WTC11 (cell line): ENCODE data around the gene GPC1. TPM values are rescaled to one million over a fixed set of nuclear protein-coding genes. Genes with fewer than 3 reads are reported as not detected.

Source experiments
- ATAC-seq: fragments of 200-7000 bp; cut with Tn5 transposase; 2 replicates; pipeline ENCODE4 v1.10.0; 2021; ENCODE audit warnings: mild to moderate bottlenecking, moderate library complexity
- CTCF ChIA-PET: fragments of 300-600 bp; sonication (Branson Sonifier 250); formaldehyde crosslinking; loops from one replicate; lab custom pipeline; 2021; ENCODE audit warnings: antibody characterized with exemption; lab: Charles Lee
- POLR2A ChIA-PET: fragments of 350-600 bp; sonication (Branson Sonifier 250); formaldehyde crosslinking; loops from one replicate; lab custom pipeline; 2021; ENCODE audit warnings: antibody characterized with exemption; lab: Charles Lee
- DNase-seq: peaks from one replicate; pipeline ENCODE4 v3.0.0; 2021; ENCODE audit warnings: low spot score
- H3K27ac Mint-ChIP-seq: 2 replicates; pipeline ENCODE4 v1.8.0; 2021; ENCODE audit warnings: mixed read lengths
- H3K27me3 Mint-ChIP-seq: 2 replicates; pipeline ENCODE4 v1.8.0; 2021; ENCODE audit warnings: low read depth, mild to moderate bottlenecking, moderate library complexity, mixed read lengths
- H3K36me3 Mint-ChIP-seq: 2 replicates; pipeline ENCODE4 v1.8.0; 2021; ENCODE audit warnings: mixed read lengths
- H3K4me1 Mint-ChIP-seq: 2 replicates; pipeline ENCODE4 v1.8.0; 2022; ENCODE audit warnings: mixed read lengths
- H3K4me3 Mint-ChIP-seq: 2 replicates; pipeline ENCODE4 v1.8.0; 2021; ENCODE audit warnings: mild to moderate bottlenecking, moderate library complexity, mixed read lengths
- H3K9me3 Mint-ChIP-seq: 2 replicates; pipeline ENCODE4 v1.8.0; 2021; ENCODE audit warnings: mixed read lengths
- ELF4 ChIP-seq: sonication (generic); formaldehyde crosslinking; IDR thresholded peaks from 2 replicates; pipeline ENCODE4 v1.8.1; 2022; ENCODE audit warnings: low read depth, mild to moderate bottlenecking, moderate library complexity, missing genetic modification reagents
- ESRRA ChIP-seq: sonication (generic); formaldehyde crosslinking; IDR thresholded peaks from 2 replicates; pipeline ENCODE4 v1.8.1; 2022; ENCODE audit warnings: mild to moderate bottlenecking, missing genetic modification reagents, borderline replicate concordance
- FOXK1 ChIP-seq: sonication (generic); formaldehyde crosslinking; IDR thresholded peaks from 2 replicates; pipeline ENCODE4 v1.8.0; 2022; ENCODE audit warnings: mild to moderate bottlenecking, moderate library complexity, missing genetic modification reagents
- NR2C2 ChIP-seq: sonication (generic); formaldehyde crosslinking; IDR thresholded peaks from 2 replicates; pipeline ENCODE4 v1.8.0; 2022; ENCODE audit warnings: mild to moderate bottlenecking, missing genetic modification reagents
- SMAD4 ChIP-seq: sonication (generic); formaldehyde crosslinking; IDR thresholded peaks from 2 replicates; pipeline ENCODE4 v1.8.0; 2022; ENCODE audit warnings: mild to moderate bottlenecking, missing genetic modification reagents
- TEAD1 ChIP-seq: sonication (generic); formaldehyde crosslinking; IDR thresholded peaks from 2 replicates; pipeline ENCODE4 v1.8.0; 2022; ENCODE audit warnings: mild to moderate bottlenecking, missing genetic modification reagents
- TEAD4 ChIP-seq: sonication (generic); formaldehyde crosslinking; IDR thresholded peaks from 2 replicates; pipeline ENCODE4 v1.8.0; 2022; ENCODE audit warnings: mild to moderate bottlenecking, missing genetic modification reagents
- ZBTB21 ChIP-seq: sonication (generic); formaldehyde crosslinking; IDR thresholded peaks from 2 replicates; pipeline ENCODE4 v1.8.1; 2023; ENCODE audit warnings: mild to moderate bottlenecking, missing genetic modification reagents, borderline replicate concordance
- total RNA-seq: library from RNA; stranded (reverse); gene quantifications from 3 replicates; pipeline ENCODE4 v1.2.3, GENCODE V29; 2021
- TF ChIP-seq, protein P1 (sequence below): sonication (generic); formaldehyde crosslinking; IDR thresholded peaks from 2 replicates; pipeline ENCODE4 v1.8.0; 2022; ENCODE audit warnings: mild to moderate bottlenecking, missing genetic modification reagents
- TF ChIP-seq, protein P2 (sequence below): sonication (generic); formaldehyde crosslinking; IDR thresholded peaks from 2 replicates; pipeline ENCODE4 v1.8.0; 2022; ENCODE audit warnings: mild to moderate bottlenecking, missing genetic modification reagents
- TF ChIP-seq, protein P3 (sequence below): sonication (generic); formaldehyde crosslinking; IDR thresholded peaks from 2 replicates; pipeline ENCODE4 v1.8.0; 2023; ENCODE audit warnings: missing genetic modification reagents, mild to moderate bottlenecking, borderline replicate concordance

The GPC1 gene
- total RNA-seq, 1 experiment from 2014 or later, result 41.5 TPM

DNA sequence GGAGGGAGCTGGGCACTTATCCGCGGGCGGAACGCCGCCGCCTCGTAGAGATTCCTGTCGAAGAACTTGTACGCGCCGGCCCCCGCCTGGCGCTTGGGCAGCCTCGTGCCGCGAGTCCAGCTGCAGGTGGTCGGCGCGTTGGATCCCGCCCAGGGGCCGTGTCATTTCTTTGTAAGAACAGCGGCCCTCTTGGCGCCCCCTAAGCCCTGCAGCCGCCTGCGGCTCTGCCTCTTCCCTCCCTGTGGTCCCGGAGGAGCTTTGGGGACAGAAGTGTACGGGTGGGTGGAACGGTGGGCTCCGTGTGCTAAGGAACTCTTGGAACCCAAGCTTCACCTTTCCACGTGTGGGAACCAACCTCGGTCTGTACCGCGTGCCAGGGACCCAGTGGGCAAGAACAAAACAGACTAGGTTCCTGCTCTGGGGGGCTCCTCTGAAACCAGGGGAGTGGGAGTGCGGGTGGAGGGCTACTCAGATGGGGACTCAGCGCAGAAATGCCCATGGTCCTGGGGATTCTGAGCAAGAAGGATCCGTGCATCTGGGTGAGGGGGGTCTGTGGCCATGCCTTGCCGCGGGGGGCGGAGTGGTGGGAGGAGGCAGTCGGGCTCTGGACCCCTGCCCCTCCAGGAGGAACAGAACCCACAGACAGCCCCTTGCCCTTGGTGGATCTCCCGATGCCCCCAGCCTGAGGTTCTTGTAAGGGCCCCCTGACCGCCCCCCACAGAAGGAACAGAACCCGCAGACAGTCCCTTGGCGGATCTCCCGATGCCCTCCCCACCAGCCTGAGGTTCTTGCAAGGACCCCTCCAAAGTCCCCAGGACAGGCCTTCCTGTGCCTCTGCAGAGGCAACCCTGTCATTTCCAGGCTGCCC, 1.5 kb downstream of the GPC1 start (continued):
- TF ChIP-seq ELF4 (CRISPR knock-in tag), result 0 out of 2 replicates have a peak, but pooled peaks have one; percentile 67
- TF ChIP-seq SMAD4 (CRISPR knock-in tag), result peak; percentile 71; the same call in 1 of the 2 replicates
- TF ChIP-seq, protein P1, sequence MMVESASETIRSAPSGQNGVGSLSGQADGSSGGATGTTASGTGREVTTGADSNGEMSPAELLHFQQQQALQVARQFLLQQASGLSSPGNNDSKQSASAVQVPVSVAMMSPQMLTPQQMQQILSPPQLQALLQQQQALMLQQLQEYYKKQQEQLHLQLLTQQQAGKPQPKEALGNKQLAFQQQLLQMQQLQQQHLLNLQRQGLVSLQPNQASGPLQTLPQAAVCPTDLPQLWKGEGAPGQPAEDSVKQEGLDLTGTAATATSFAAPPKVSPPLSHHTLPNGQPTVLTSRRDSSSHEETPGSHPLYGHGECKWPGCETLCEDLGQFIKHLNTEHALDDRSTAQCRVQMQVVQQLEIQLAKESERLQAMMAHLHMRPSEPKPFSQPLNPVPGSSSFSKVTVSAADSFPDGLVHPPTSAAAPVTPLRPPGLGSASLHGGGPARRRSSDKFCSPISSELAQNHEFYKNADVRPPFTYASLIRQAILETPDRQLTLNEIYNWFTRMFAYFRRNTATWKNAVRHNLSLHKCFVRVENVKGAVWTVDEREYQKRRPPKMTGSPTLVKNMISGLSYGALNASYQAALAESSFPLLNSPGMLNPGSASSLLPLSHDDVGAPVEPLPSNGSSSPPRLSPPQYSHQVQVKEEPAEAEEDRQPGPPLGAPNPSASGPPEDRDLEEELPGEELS (CRISPR knock-in tag), result peak; percentile 61; the same call in 1 of the 2 replicates
- no peak for TF ChIP-seq FOXK1
- TF ChIP-seq TEAD1, result peak; percentile 88
- peak; percentile 80 for TF ChIP-seq ZBTB21 (CRISPR knock-in tag)
- TF ChIP-seq ESRRA (CRISPR knock-in tag), result peak; percentile 86; the same call in 1 of the 2 replicates
- TF ChIP-seq, protein P2, sequence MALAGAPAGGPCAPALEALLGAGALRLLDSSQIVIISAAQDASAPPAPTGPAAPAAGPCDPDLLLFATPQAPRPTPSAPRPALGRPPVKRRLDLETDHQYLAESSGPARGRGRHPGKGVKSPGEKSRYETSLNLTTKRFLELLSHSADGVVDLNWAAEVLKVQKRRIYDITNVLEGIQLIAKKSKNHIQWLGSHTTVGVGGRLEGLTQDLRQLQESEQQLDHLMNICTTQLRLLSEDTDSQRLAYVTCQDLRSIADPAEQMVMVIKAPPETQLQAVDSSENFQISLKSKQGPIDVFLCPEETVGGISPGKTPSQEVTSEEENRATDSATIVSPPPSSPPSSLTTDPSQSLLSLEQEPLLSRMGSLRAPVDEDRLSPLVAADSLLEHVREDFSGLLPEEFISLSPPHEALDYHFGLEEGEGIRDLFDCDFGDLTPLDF (CRISPR knock-in tag), result 0 out of 2 replicates have a peak, but pooled peaks have one; percentile 90
- peak; percentile 29; the same call in 1 of the 2 replicates for TF ChIP-seq TEAD4
- TF ChIP-seq NR2C2 (CRISPR knock-in tag), result peak; percentile 78
- TF ChIP-seq, all 79 proteins: peak for 30

DNA sequence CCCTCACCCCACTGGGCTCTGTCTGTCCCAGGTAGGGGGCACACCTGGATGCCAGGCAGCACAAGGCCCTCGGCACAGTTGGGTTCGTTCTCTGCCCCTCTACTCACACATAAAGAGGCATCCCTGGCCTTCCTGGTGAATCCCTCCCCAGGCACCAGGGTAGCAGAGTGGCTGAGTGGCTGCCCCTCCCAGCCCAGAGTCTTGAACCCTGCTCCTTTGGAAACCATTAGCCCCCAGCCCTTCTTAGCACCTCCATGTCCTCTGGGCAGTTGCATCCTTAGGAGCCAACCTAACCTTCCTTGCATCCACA, 2.0 kb downstream of the GPC1 start:
- Mint-ChIP-seq H3K9me3 (no peaks in the 10 kb centered on the region), H3K4me1 (peaks cover 6% of the 10 kb centered on the region; the same call in 1 of the 2 replicates)
- no peak for ATAC-seq

More for the DNA sequence above, 2.0 kb downstream of the GPC1 start:
- Mint-ChIP-seq H3K27me3 (peaks cover 31% of the 10 kb centered on the region), H3K36me3 (no peaks in the 10 kb centered on the region), H3K27ac (no peak overlapping the region), H3K4me3 (peak overlapping the region; percentile 63; the same call in 1 of the 2 replicates)
- POLR2A ChIA-PET, result no interaction called here
- CTCF ChIA-PET, result no interaction called here
- no peak for DNase-seq
- TF ChIP-seq, protein P3, sequence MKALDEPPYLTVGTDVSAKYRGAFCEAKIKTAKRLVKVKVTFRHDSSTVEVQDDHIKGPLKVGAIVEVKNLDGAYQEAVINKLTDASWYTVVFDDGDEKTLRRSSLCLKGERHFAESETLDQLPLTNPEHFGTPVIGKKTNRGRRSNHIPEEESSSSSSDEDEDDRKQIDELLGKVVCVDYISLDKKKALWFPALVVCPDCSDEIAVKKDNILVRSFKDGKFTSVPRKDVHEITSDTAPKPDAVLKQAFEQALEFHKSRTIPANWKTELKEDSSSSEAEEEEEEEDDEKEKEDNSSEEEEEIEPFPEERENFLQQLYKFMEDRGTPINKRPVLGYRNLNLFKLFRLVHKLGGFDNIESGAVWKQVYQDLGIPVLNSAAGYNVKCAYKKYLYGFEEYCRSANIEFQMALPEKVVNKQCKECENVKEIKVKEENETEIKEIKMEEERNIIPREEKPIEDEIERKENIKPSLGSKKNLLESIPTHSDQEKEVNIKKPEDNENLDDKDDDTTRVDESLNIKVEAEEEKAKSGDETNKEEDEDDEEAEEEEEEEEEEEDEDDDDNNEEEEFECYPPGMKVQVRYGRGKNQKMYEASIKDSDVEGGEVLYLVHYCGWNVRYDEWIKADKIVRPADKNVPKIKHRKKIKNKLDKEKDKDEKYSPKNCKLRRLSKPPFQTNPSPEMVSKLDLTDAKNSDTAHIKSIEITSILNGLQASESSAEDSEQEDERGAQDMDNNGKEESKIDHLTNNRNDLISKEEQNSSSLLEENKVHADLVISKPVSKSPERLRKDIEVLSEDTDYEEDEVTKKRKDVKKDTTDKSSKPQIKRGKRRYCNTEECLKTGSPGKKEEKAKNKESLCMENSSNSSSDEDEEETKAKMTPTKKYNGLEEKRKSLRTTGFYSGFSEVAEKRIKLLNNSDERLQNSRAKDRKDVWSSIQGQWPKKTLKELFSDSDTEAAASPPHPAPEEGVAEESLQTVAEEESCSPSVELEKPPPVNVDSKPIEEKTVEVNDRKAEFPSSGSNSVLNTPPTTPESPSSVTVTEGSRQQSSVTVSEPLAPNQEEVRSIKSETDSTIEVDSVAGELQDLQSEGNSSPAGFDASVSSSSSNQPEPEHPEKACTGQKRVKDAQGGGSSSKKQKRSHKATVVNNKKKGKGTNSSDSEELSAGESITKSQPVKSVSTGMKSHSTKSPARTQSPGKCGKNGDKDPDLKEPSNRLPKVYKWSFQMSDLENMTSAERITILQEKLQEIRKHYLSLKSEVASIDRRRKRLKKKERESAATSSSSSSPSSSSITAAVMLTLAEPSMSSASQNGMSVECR, result no peak
- TF ChIP-seq, all 79 proteins: peak for 0
